SK-N-DZ (cell line): ENCODE data around the gene PCNX2.

Source experiments
- DNase-seq: peaks from one replicate; pipeline ENCODE4 v3.0.0-alpha.2; 2015; ENCODE audit warnings: low spot score

The PCNX2 gene

GRCh38 chr1:233315718-233316301 is 20.3 kb upstream of the PCNX2 start:
- no peak for DNase-seq

- DNase-seq, result no peak
These were observed 18.1 kb upstream of the PCNX2 start for GRCh38 chr1:233313434-233314155.

GRCh38 chr1:233304489-233305102 is 9.1 kb upstream of the PCNX2 start:
- peak; percentile 29 for DNase-seq

DNA sequence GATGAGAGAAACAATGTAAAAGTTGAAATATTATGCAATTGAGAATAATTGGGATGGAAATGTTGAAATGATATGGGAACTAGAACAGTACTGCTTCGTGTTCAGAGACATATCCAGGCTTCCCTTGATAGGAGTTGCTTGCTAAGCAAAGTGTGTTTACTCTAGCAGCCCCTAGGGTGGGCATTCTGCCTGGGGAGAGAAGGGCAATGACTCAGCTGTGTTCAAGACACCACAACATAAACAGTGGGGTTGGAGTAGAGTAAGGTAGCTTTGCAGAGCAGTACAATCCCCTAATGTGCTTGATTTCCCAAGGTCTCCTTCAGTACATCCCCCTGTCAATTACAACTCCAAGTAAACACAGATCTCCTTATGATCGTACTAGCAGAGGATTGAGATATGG is 4.8 kb upstream of the PCNX2 start:
- DNase-seq, result no peak

DNA sequence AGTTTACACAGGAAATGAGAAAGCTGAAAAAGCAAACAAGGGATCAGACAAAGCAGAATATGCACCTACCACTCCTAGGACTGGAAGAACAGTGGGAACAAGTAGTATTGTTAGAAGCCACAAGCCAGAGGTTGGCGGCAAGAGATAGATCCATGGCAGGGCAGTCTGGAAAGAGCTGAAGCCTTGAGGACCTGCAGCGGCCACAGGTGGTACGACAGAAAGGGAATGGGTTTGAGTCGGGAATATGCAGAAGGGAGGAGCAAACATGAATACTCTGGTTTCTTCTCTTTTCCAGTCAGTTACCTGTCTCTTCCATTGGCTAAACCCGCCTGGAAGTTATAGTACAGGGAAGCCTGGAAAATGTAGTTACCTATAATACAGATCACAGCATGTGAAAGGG is 3.9 kb upstream of the PCNX2 start:
- no peak for DNase-seq

DNA sequence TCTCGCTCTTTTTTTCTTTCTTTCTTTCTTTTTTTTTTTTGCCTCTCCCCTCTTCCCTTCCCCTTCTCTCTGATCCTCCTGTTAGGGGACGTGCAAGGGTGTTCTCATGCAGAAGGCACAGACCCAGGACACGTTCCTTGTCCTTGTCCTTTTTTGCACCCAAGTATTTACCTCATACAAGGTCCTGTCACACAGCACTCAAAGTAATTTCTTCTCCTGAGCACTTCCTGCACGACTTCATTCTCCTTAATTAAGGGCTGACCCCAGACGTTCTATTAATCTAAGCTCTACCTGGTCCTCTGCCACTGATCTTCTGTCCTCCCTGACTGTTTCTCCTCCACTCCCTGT is 424 bp upstream of the PCNX2 start:
- DNase-seq, result no peak

DNA sequence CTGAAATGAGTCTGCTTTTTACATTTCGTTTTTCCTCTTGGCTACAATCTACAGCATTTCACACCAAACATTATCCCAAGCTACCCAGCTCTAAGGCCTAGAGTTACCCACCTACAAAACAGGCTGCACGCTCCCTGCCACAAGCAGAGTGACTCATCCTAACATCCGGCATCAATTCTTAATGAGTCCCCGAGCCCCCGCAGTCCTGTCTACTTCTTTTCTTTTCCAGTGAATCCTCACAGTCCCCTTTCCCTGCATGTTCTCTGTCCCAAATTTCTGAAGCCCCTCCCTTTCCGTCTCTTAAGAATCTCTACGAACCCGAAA is 650 bp downstream of the PCNX2 start:
- peak; percentile 16 for DNase-seq

DNA sequence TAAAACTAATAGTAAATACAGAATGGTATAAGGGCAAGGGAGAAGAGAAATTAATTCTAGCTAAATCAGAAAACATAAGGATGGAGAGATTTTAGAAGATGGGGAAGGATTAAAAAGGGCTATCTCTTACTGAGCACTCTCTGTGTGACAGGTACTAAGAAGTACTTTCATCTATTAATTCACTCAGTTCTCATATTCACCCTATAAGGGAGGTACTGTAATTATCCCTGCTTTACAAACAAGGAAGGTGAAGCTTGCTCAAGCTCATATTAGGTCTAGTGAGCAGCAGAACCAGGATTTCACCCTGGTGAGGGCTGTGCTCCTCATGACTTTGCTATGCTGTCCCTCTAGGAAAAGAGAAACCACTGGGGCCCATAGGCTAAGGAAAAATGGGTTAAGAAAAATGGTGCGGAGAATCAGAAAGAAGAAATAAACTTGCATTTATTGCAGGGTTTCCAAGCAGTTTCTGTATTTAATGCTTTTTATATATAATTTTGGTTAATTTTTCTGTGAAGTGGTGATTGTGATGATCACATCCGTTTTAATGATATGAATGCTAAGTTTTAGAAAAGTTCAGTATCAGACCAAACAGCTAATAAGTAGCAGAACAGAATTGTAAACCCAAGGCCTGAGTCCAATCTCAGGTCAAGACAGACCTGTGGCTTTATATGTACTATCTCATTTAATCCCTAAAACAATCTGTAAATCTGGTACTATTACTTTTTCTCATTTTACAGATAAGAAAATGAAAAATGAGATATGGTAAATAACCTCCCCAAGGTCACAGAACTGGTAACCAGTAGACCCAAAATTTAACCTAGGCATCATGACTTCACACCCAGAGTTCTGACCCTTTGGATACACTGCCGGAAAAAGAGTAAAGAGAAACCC is 1.7 kb downstream of the PCNX2 start:
- DNase-seq, result no peak

DNA sequence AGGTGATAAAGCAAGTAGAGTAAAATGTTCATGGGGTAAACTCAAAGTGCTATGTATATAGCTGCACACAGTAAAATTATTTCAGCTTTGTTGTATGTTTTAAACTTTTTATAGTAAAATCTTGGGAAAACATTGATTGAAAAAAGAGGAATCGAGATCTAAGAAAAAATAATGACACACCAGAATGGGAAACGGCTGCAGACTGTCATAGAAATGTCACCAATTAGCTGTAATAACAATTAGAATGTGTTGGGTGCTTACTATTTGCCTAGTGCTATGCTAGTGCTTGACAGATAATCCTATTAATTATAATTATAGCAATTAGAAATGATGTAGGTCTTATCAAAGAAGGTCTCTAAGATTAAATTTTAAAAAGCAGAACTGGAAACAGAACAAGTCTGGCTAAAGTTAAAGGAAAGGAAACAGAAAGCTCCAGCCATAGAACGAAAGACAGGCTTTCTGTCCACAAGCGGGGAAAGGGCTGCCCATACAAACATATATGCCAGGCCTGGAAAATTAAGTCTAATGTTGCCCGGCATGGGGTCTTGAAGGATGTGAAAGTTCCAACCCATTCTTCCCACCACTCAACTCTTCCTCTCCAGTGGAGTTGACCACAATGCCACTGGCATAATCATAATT is 5.0 kb downstream of the PCNX2 start:
- DNase-seq, result no peak

DNA sequence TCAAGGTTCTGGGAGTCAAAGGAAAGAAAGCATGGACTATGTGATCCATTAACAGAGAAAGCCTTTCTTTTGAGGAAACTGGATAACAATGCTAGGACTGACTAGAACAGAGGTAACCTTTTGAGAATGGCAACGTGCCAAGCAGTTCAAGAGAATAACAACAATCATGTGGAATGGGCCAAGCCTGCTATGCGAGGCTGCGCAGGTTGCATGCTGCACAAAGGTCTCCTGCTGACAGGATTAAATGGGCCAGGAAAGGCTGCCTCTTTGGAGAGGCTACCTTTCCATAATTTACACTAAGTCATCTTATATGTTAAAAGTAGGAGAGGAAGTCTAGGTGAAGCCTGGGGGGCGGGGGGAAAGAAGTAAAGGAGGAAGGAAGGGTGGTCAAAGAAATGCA is 5.8 kb downstream of the PCNX2 start:
- DNase-seq, result no peak

DNA sequence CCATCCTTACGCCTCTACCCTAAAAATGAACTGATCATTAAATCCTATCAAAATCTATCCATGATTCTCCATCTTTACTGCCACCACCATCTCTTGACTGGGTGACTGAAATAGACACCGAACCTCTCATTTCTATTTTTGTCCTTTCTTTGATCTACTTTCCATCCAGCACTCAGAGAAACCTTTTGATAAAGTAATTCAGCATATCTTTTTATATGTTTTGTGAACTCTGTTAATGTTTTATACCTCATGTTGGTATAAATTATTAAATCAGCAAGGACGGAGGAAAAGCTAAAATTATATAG is 13.0 kb downstream of the PCNX2 start:
- no peak for DNase-seq

DNA sequence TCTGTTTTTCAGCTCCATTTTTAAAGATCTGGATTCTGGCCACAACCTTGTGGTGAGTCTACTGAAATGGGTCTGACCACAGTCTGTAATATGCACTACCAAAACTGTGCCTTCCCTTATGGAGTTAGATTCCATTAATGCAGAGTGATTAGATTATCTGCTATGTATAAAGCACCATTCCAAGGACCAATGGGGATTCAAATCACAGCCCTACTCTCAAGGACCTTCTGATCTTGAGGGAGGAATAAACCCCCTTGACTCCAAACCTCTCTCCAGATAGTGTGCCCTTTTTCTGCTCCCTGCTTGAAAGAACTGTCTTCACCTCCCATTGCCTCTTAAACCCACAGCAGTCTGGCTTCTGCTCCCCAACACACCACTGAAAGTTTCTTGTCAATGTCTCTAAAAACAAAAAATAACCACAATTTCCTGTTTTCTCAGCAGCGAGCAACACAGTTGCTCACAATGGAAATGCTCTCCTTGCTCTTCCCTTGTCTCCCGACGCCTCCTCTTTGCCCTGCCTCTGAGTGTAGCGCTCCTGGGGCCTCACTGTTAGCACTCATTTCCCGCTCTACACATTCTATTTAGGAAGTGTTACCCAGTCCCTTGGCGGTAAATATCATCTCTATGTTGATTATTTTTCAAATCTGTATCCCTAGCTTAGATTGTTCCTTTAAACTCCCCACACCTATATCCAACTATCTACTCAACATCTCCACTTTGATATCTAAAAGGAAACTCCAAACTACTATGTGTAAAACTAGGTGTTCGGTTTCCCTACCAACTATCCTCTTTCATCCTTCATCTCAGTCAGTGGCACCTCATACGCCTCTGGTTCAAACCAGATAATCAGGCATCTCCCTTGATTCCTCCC is 13.6 kb downstream of the PCNX2 start:
- DNase-seq, result no peak

DNA sequence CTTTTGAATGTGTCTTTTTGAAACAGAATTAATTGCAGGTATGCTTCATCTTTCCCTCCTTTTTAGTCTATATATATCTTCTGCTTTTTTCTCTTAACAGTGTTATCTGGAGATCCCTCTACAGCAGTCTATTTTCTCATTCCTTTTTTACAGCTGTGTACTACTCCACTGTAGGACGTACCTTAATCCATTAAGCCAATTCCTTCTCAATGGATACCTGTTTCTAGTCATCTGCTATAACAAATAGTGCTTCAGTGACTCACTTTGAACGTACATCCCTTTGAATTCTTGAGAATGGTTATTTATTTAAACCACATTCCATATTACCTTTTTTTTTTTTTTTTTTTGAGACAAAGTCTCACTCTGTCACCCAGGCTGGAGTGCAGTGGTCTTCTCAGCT is 15.6 kb downstream of the PCNX2 start:
- no peak for DNase-seq

GRCh38 chr1:233278631-233279030 is 16.9 kb downstream of the PCNX2 start:
- no peak for DNase-seq

DNA sequence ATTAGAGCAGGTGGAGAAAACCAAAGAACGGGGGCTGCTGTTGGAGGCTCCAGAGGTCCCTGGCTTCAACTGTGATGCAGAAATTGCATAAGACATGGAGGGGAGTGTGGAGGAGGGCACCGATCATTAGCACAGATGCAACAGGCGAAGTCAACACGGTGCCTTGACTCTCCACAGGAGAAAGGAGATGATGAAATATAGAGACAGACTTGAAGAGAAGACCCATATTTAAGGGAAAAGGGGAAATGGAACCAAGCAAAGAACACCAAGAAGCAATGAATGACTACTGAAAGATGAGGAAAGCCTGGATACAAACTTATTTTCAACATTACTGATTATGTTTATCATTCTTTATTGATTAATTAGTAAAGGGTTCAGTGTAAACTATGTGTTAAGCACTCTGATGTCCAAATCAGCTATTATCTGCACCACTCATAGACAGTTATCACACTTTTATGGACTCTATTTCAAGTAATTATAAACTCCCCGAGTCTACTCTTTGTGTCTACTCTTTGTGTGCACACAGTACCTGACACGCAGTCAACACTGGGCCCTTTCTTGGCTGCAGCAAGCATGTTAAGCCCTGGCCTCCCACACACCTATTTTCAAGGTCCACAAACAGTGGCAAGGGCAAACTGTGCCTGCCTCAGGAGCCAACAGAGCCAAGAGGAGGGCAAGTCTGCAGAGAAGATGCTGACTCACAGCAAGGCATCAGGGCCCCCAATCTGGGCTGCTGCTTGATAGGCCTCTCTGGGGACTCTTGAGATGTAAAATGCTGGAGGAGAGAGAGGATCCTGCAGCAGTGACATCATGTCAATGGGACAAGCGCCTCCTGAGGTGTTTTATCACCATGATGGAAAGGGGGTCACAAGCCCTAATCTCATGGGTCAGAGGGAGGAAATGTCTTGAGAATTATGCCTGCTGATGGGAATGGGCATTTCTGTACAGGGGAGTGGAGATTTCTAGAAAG is 17.6 kb downstream of the PCNX2 start:
- DNase-seq, result no peak

DNA sequence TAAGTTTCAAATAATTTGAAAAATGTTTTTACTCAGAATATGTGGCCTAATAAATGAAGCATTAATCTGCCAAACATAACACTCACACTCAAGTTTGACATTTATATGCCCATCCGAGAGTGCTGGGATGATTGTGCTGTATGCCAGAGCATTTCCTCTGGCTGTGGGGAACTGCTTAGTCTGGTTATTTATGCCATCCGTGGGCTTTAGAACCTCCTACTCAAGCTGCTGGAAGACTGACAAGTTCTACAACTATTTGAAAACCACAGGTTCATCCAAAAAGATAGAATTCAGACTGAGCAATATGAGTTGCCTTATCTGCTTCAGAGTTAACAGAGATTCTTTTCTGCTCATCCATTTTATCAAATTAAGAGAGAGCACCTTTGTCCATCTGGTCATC is 25.9 kb downstream of the PCNX2 start:
- no peak for DNase-seq

DNA sequence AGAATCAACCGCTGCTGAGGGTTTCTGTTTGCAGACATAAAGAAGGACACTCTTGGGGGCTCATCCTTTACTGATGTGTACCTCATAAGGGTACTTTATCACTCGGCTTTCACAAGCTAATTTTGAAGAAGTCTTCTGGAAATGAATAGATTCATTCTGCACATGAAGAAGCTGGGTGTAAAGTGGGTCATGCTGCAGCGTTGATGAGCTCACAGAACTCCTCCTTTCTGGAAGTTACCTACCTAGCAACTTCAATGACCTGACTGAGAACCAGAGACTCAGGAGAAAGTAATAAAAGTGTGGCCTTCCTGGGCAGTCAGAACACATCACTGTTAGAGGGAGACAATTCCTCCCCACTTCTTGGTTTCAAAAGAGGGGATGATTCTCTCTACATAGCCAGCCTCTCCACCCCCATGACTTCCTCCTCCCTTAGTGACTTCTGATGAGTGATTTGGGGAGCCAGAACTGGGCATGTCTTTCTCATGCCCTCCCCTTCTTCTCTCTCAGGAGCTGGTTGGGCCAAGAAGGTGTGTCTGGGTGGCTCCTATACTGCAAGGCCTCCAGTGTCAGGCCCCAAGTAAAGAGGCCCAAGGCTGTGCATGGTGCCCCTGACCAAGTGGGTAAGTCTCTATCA is 27.0 kb downstream of the PCNX2 start:
- no peak for DNase-seq

DNA sequence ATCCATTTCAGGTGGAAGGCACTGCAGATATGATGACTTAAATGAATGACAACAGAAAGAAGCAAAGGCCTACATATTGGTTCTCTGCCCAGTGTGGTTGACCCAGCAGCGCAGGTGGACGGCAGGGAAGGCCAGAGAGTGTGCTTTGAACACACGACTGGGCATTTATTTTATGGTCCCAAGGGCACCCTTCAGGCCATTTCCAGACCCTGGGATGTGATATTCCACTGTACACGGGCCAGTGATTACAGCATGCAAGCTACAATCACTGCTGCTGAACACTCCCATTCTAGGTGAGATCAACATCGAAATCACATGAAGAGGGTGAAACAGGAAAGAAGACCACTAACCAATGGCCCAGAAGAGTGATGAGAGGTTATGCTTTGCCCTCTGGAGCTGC is 33.8 kb downstream of the PCNX2 start:
- no peak for DNase-seq

- DNase-seq, result no peak
These were observed 34.3 kb downstream of the PCNX2 start for GRCh38 chr1:233261206-233261605.

DNA sequence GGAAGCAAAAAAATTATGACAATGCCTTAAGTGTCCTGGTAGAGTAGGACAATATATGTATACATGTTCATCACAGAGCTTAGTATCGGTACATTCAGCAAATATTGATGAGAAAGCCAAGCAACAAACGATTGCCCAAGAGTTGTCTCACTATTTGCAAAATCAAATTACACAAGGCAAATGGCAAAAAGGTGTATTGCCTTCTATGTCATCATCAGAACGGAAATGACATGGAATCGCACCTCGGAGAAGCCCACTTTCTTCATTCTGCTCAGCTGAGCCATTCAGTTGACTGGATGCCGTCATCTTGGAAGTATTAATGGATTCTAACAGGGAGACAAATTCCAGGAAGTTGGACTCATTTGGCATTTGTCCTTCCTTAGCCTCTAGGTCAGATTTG is 37.7 kb downstream of the PCNX2 start:
- no peak for DNase-seq
